ENCODE data around the gene PATZ1.
"Not testable (repeated sequence)": the region's sequence is repeated elsewhere in the genome, so short reads cannot be mapped to it uniquely, and the experiment has no call there.

The PATZ1 gene

DNA sequence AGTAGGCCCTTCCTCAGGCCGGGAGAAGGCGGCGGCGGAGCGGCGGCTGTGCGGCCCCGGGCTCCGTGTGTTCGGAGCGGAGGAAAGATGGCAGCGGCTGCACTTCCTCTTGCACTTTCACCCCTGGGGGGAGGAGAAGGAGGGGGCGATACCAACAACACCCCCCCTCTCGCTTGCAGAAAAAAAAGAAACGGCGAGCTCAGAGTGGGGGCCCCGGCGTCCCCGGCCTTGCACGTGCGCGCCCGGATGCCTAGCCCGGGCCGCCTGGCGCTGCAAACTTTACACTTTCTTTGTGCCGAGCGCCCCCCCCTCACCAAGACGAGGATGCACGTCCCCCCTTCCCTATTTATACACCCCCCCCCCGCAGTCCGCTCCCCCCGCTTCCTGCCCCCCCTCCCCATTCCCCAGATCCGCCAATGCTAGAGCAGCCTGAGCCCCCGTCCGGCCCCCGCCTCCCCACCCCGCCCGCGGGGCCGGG is at the start of gene PATZ1:
PATZ1 (minus strand) TSS at position 92 of the 478 bp plus-strand sequence. CDS start 744 bp downstream, outside the sequence.
- DNase-seq, result peak; percentile 34

DNA sequence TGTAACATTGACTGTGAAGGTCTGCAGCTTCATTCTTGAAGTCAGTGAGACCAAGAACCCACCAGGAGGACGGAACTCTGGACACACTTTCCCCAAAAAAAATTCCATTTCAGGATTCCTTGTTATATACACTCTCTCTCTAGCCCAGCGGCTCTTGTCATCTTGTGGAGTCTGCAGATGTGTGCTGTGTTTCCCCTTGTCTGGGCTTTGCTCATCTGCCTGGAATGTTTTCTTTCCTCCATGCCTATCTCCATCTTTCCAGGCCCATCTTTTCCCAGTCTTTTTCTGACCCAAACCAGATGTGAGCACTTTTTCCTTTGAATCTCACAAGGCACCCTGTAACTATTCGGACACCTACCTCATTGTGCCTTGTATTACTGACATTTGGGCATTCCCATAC is 48.2 kb upstream of the PATZ1 start:
- no peak for DNase-seq

DNA sequence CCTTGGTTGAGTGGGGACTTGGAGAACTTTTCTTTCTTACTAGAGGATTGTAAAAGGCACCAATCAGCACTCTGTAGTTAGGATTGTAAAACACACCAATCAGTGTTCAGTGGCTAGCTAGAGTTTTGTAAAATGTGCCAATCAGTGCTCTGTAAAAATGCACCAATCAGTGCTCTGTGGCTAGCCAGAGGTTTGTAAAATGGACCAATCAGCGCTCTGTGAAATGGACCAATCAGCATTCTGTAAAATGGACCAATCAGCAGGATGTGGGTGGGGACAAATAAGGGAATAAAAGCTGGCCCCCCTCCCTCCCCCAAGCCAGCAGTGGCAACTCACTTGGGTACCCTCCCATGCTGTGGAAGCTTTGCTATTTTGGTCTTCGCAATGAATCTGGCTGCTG is 47.7 kb upstream of the PATZ1 start:
- DNase-seq, result no peak

DNA sequence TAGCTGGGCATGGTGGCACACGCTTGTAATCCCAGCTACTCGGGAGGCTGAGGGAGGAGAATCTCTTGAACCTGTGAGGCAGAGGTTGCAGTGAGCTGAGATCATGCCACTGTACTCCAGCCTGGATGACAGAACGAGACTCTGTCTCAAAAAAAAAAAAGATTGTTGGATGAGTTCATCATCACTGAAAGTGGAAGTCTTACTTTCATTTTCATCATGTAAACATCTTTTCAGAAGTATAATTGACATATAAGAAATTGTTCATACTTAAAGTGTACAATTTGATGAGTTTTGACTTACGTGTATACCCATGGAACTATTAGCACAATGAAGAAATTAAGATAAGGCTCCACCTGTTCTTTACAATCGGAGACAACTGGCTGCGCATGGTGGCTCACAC is 32.5 kb upstream of the PATZ1 start:
- not testable (repeated sequence) for DNase-seq

DNA sequence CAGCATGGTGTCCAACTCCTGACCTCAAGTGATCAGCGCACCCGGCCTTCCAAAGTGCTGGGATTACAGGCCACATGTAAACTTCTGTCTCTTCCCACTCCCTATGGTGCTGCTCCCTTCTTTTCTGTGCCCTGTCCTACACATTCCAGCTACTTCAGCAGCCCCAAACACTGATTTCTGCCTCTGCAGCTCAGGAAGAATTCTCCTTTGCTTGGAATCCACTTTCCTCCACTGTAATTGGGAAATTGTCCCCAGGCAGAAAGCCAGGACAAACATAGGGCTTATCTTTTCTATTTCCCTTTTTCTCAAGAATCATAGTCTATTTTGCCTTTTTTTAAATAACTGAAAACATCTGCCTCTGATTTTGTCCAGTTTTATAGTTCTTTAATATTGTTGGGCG is 32.0 kb upstream of the PATZ1 start:
- no peak for DNase-seq

GRCh38 chr22:31377612-31378011 is 31.5 kb upstream of the PATZ1 start:
- DNase-seq, result no peak

GRCh38 chr22:31367426-31367825 is 21.3 kb upstream of the PATZ1 start:
- no peak for DNase-seq

- no peak for DNase-seq
Observed at GRCh38 chr22:31363885-31364465, 17.8 kb upstream of the PATZ1 start.

GRCh38 chr22:31361743-31362142 is 15.6 kb upstream of the PATZ1 start:
- DNase-seq, result no peak

GRCh38 chr22:31360029-31360428 is 13.9 kb upstream of the PATZ1 start:
- no peak for DNase-seq

GRCh38 chr22:31354515-31354914 is 8.4 kb upstream of the PATZ1 start:
- no peak for DNase-seq

GRCh38 chr22:31350410-31350863 is 4.3 kb upstream of the PATZ1 start:
- peak; percentile 41 for DNase-seq

DNA sequence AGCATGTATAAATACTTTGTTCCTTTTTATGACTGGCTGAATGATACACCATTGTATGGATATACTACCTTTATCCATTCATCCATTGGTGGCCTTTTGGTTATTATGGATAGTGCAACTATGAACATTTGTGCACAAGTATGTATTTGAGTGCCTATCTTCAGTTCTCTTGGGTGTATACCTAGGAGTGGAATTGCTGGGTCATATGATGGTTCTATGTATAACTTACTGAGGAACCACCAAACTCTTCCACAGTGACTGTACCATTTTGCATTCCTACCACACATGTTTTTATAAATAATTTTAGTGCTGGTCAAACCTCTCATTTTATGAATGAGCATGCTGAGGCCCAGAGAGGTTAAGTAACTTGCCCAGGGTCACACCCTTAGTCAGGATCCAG is 3.8 kb upstream of the PATZ1 start:
- no peak for DNase-seq

DNA sequence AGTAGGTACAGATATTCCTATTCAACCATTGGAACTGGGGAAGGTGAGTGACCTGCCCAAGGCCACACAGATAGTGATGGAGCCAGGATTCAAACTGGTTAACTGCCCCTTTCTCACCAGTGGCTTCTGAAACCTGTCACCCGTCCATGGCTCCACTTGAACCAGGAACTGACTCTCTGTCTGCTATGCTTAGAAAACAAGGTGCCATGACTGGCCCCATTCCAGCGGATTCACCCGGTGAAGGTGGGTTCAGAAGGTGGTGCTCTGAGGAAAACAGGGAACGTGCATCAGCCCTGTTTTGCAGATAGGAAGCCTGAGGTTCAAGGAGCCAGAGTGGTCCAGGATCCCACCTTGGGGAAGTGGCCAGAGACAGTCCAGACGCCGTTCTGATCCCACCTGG is 2.6 kb upstream of the PATZ1 start:
- no peak for DNase-seq

- not testable (repeated sequence) for DNase-seq
Observed at GRCh38 chr22:31348009-31348337, 1.8 kb upstream of the PATZ1 start.

GRCh38 chr22:31347251-31348008 is 1.3 kb upstream of the PATZ1 start:
- DNase-seq, result peak; percentile 38

GRCh38 chr22:31346733-31347250 is 646 bp upstream of the PATZ1 start:
- DNase-seq, result peak; percentile 30

GRCh38 chr22:31345331-31346254 is 553 bp downstream of the PATZ1 start:
- DNase-seq, result peak; percentile 55

DNA sequence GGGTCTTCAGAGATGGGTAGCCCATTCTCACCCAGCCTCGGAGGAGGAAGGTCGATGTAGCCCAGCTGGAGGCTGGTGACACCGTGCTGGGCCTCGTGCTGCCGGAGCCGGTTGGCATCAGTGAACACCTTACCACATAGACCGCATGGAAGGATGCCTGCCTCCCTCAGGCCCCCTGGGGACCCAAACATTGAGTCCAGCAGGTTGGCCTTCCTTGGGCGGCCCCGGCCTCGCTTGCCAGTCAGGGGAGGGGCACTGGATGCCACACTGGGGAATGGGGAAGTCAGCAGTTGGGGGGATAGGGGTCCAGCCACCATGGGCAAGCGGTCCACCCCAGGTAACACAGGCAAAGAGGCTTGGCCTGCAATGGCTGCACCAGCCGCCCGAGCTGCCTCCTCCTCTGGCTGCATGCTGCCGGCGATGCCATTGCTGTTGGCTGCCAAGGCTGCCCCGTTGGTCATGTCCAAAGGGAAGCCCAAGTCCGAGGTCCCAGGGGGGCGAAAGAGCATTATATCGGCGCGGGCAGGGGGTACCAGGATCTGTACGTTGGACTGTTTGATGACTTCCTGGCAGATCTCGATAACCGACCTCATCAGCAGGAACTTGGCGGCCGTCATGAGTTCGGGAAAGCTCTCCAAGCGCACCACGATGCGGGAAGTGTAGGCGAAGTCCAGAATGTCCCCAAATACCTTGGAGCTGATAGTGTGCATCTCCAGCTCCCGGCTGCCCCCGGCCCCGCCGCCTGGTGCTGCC is 1.4 kb downstream of the PATZ1 start:
- no peak for DNase-seq

- DNase-seq, result no peak
Observed at GRCh38 chr22:31344256-31344577, 1.9 kb downstream of the PATZ1 start.

- DNase-seq, result peak; percentile 76
Observed at GRCh38 chr22:31343235-31344191, 2.6 kb downstream of the PATZ1 start.
